ENCODE measurements around the gene SLC38A8.

DNA sequence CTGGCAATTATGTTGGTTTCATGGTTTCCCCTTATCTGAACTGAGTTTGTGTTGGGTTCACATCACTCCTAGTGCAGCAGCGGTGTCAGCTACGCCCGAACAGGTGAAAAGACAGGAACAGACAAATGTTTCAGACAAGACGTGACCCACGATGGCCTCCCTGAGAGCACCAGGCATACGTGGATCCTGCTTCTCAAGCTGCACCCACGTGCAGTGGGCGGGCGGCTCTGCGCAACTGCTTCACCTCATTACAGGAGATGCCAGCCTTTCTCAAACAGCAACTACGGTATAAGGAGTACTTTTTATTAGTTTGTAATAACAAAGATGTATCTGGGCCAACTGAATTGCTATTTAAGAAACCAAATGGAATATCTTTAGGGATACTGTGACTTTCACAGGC is 32.8 kb upstream of the SLC38A8 start:
- TF ChIP-seq CTCF (IDR thresholded peaks at IDR 0.05) = no peak
- no peak for TF ChIP-seq POLR2A (IDR thresholded peaks at IDR 0.05)

All from lower leg skin (tissue), 3 donors.